Measurements from ENCODE around the gene MICA.

- TF ChIP-seq POLR2AphosphoS5 (IDR thresholded peaks at IDR 0.05; ENCODE audit: insufficient read depth in 1 of 2, low read depth in 1 of 2) (no peak), CTCF (IDR thresholded peaks at IDR 0.05) (no peak)
Observed at GRCh38 chr6:31354864-31355582, 48.4 kb upstream of the MICA start.
